PC-9 (cell line): Measurements from ENCODE around the gene OR2AG1.

Source experiments
- CTCF ChIP-seq: fragments of 200-600 bp; sonication (generic); conservative IDR thresholded peaks from 2 replicates; pipeline ENCODE4 v1.6.1; 2017; ENCODE audit warnings: mixed run types, antibody characterized with exemption, mild to moderate bottlenecking, moderate library complexity
- EZH2 ChIP-seq: fragments of 200-600 bp; sonication (generic); IDR thresholded peaks from 2 replicates; pipeline ENCODE4 v1.8.0; 2017; ENCODE audit warnings: antibody characterized with exemption, low read depth

GRCh38 chr11:6738590-6738989, 44.2 kb upstream of the OR2AG1 start:
- no peak for TF ChIP-seq EZH2
- TF ChIP-seq CTCF, result no peak
